Measurements from ENCODE around the gene RAB7B. TPM values are rescaled to one million over a fixed set of nuclear protein-coding genes. Genes with fewer than 3 reads are reported as not detected.

RAB7B gene
- total RNA-seq, 1 donor from 2014 or later = 0.13 TPM

DNA sequence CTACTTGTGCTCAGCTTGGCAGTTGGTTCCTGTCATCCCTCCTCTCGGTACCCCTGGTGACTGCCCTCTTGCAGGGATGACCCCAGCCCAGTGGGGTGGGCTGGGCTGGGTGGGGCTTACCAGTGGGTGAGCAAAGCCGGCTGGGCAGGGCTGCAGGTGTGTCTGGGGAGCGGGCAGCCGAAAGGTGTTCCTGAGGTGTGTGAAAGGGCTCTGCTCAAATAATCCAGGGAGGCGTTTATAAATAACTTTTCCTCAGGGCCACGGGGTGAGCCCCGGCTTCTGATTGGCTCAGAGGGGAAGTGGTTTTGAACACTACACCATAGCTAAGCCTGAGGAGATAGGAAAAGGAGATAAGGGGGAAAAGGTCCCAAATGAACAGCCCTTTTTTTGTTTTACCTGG is 60.0 kb downstream of the RAB7B start, which contains the start of gene SLC26A9:
SLC26A9 (minus strand) TSS at position 212 of the 400 bp plus-strand sequence. CDS start 7,636 bp downstream, outside the sequence.
- peaks cover 8% of the 10 kb centered on the region for H3K27me3 ChIP-seq (ENCODE audit: control insufficient read depth, insufficient read depth, low read length)

DNA sequence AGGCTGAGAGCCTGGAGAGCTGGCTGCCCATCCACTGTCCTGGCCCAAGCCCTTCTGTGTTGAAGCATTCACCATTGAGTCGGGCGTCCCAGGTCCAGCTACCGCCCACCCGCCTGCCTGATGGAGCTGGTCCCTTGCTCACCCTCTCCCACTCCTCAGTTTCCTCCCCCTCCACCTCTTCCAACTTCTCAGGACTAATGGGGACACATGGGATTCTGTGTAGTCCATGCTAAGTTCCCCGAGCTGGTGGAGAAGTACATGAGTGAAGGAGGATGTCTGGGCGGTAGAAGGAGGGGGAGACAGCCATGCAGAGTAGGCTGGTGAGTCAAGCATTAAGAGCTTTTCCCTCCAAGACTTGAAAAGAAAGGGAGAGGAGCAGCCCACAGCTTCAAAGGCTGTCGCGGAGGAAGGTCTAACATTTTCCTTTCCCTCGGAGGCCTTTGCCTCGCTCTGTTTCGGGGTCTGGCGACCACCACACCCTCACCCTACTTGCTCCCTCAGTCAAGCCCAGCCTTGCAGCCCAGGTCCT is 60.5 kb downstream of the RAB7B start:
- no peaks in the 10 kb centered on the region for H3K36me3 ChIP-seq (ENCODE audit: control insufficient read depth, insufficient read depth, low read length)
- no peak for DNase-seq (ENCODE audit: low read depth)
- TF ChIP-seq, protein P1, sequence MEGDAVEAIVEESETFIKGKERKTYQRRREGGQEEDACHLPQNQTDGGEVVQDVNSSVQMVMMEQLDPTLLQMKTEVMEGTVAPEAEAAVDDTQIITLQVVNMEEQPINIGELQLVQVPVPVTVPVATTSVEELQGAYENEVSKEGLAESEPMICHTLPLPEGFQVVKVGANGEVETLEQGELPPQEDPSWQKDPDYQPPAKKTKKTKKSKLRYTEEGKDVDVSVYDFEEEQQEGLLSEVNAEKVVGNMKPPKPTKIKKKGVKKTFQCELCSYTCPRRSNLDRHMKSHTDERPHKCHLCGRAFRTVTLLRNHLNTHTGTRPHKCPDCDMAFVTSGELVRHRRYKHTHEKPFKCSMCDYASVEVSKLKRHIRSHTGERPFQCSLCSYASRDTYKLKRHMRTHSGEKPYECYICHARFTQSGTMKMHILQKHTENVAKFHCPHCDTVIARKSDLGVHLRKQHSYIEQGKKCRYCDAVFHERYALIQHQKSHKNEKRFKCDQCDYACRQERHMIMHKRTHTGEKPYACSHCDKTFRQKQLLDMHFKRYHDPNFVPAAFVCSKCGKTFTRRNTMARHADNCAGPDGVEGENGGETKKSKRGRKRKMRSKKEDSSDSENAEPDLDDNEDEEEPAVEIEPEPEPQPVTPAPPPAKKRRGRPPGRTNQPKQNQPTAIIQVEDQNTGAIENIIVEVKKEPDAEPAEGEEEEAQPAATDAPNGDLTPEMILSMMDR (IDR thresholded peaks at IDR 0.05; ENCODE audit: insufficient read depth, low read length, poor library complexity, severe bottlenecking) = no peak
- H3K4me3 ChIP-seq (ENCODE audit: low read depth, low read length) = no peak overlapping the region
- H3K27me3 ChIP-seq (ENCODE audit: control insufficient read depth, insufficient read depth, low read length) = peaks cover 8% of the 10 kb centered on the region

More for the DNA sequence above, 60.0 kb downstream of the RAB7B start, which contains the start of gene SLC26A9:
- TF ChIP-seq, protein P1 (IDR thresholded peaks at IDR 0.05; ENCODE audit: insufficient read depth, low read length, poor library complexity, severe bottlenecking) = no peak
- Histone ChIP-seq H3K4me3 (ENCODE audit: low read depth, low read length) (no peak within 1 kb of the TSS), H3K36me3 (ENCODE audit: control insufficient read depth, insufficient read depth, low read length) (no peaks in the 10 kb centered on the region)
- DNase-seq (ENCODE audit: low read depth) = no peak

DNA sequence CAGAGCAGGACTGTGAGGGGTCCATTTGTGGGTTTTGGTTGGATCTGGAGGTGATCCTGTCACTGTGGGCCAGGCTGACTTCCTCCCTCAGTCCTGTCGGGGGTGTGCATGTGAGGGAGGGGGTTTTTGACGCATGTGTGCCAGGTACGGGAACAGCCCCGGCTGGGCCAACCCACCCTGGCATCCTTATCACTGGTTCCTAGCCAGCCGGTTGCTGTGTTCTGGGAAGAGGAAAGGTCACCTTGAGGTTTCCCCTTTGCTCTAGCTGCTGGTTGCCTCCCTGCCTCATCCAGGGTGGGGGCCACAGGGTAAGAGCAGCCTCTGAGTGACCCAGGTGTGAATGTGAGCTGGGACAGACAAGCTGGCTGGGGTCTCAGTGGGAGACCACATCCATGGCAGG is 62.5 kb downstream of the RAB7B start:
- H3K4me3 ChIP-seq (ENCODE audit: low read depth, low read length) = no peak overlapping the region
- TF ChIP-seq, protein P1 (IDR thresholded peaks at IDR 0.05; ENCODE audit: insufficient read depth, low read length, poor library complexity, severe bottlenecking) = no peak
- peaks cover 8% of the 10 kb centered on the region for H3K27me3 ChIP-seq (ENCODE audit: control insufficient read depth, insufficient read depth, low read length)
- no peaks in the 10 kb centered on the region for H3K36me3 ChIP-seq (ENCODE audit: control insufficient read depth, insufficient read depth, low read length)
- DNase-seq (ENCODE audit: low read depth) = no peak

DNA sequence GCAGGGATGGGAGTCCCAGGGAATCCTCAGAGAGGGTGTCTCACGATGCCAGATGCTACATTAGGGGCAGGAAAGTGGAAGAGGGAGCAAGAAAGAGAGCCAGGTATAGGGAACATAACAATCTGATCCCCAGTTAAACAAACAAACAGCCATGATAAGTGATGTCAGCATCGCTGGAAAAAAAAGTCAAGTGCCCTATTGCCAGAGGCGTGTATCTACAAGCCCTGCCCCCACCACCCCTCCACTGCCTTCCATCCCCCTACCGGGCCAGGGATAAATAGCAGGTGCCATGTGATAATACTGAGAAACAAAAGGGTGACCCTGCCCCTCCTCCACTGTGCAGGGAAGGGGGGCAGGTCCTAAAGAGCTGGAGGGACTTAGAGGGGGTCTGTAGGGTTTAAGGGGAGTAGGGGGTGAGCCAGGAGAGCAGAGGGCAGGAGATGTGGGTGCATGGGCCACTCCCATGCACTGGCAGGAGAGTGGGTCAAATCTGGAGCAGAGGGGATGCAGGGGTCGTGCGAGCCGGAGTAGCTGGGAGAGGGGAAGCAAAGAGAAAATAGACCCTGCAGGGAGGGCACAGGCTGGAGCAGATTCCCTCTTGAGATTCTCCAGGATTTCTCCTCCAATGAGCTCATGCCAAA is 63.4 kb downstream of the RAB7B start:
- Histone ChIP-seq H3K36me3 (ENCODE audit: control insufficient read depth, insufficient read depth, low read length) (no peaks in the 10 kb centered on the region), H3K27me3 (ENCODE audit: control insufficient read depth, insufficient read depth, low read length) (peaks cover 8% of the 10 kb centered on the region), H3K4me3 (ENCODE audit: low read depth, low read length) (no peak overlapping the region)
- DNase-seq (ENCODE audit: low read depth) = no peak
- TF ChIP-seq, protein P1 (IDR thresholded peaks at IDR 0.05; ENCODE audit: insufficient read depth, low read length, poor library complexity, severe bottlenecking) = peak; percentile 17

DNA sequence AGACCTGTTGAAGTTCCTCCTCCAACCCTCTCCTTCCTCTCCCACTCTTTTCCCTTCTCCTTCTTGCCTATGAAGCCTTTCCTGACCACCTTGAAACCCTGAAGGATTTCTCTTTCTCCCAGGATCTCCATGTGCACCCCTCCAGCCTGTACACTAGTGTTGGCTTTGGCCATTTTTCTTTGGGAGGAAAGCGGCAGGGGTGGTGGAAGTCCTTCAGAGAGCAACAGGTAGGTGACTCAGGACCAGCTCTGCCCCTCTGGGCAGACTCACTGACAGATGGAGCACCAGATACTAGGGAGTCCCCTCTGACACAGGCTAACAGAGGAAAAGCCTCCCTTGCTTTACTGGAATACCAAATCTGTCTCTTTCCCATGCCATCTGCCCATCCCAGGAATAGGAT is 64.5 kb downstream of the RAB7B start:
- H3K4me3 ChIP-seq (ENCODE audit: low read depth, low read length) = no peak overlapping the region
- H3K36me3 ChIP-seq (ENCODE audit: control insufficient read depth, insufficient read depth, low read length) = no peaks in the 10 kb centered on the region
- TF ChIP-seq, protein P1 (IDR thresholded peaks at IDR 0.05; ENCODE audit: insufficient read depth, low read length, poor library complexity, severe bottlenecking) = no peak
- H3K27me3 ChIP-seq (ENCODE audit: control insufficient read depth, insufficient read depth, low read length) = peaks cover 8% of the 10 kb centered on the region
- DNase-seq (ENCODE audit: low read depth) = no peak
